ENCODE measurements around the gene TCTN3.
"Not testable (repeated sequence)": the region's sequence is repeated elsewhere in the genome, so short reads cannot be mapped to it uniquely, and the experiment has no call there.

Gene TCTN3

GRCh38 chr10:95675403-95676116 is 18.2 kb downstream of the TCTN3 start:
- no peak for DNase-seq

DNA sequence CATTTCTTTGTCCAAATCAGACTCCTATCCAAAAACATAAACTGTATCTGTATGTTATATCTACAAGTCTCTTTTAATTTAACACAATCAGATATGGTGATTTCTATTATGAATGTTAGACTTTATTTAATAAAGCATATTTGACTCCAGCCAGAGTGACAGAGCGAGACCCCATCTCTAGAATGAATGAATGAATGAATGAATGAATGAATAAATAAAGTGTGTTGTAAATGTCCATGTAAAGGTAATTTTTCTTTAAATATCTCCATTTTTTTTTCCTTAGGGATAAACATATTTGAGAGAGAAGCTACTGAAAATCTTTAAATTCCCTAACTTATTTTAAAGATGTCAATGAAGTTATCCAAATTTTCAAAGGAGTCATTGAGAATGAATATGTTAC is 19.1 kb downstream of the TCTN3 start:
- no peak for DNase-seq

DNA sequence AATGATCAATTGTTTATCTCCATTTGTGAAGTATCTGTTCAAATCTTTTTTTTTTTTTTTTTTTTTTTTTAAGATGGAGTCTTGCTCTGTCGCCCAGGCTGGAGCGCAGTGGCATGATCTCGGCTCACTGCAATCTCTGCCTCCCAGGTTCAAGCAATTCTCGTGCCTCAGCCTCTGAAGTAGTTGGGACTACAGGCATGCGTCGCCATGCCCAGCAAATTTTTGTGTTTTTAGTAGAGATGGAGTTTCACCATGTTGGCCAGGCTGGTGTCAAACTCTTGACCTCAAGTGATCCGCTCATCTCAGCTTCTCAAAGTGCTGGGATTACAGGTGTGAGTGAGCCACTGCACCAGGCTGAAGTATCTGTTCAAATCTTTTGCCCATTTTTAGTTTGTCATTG is 21.1 kb downstream of the TCTN3 start:
- DNase-seq: not testable (repeated sequence)

DNA sequence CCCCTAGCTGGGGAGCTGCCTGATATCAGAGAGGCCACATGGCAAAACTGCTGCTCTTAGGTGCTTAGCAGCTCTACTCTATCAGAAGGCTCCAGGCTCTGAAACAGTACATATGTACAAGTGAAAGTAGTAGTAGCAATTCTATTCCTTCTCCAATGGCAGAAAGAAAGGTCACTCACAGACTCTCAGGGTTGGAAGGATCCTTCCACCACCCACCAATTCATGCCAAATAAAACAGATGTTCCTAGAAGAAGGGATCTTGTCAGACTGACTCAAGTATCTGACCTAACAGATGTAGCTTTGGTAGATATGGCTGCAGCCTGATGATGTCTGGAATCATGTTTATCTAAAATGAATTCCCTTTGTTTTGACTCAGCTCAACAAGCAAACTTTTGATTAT is 29.2 kb downstream of the TCTN3 start:
- DNase-seq: no peak

- no peak for DNase-seq
Observed at GRCh38 chr10:95663496-95663895, 30.2 kb downstream of the TCTN3 start.

- no peak for DNase-seq
Observed at GRCh38 chr10:95661818-95662217, 31.9 kb downstream of the TCTN3 start.

DNA sequence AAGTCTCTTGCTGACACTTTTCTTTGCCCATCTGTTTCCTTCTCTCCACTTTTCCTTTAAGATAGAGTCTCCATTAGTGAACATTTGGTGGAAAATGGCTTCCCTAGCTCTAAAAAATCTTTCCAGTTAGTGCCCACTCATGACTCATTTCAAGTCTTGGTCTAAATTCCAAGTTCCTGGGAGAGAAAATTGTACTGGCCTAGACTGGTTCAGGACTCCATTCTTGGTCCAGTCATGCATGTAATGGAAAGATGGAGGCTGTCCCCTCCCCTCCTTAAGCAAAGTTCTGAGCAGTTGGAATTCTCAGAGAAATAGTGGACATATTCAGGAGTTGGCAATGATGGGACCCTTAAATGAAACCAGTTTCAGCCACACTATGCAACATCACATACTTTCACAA is 33.4 kb downstream of the TCTN3 start:
- no peak for DNase-seq

- DNase-seq: no peak
Observed at GRCh38 chr10:95657250-95657649, 36.5 kb downstream of the TCTN3 start.

GRCh38 chr10:95656291-95657164 is 37.2 kb downstream of the TCTN3 start, which contains the start of gene ALDH18A1:
Gene ALDH18A1, minus strand, starts transcription at chr10:95656711. Its CDS starts 3,334 bp downstream, at chr10:95653377.
- peak; percentile 98 for DNase-seq

DNA sequence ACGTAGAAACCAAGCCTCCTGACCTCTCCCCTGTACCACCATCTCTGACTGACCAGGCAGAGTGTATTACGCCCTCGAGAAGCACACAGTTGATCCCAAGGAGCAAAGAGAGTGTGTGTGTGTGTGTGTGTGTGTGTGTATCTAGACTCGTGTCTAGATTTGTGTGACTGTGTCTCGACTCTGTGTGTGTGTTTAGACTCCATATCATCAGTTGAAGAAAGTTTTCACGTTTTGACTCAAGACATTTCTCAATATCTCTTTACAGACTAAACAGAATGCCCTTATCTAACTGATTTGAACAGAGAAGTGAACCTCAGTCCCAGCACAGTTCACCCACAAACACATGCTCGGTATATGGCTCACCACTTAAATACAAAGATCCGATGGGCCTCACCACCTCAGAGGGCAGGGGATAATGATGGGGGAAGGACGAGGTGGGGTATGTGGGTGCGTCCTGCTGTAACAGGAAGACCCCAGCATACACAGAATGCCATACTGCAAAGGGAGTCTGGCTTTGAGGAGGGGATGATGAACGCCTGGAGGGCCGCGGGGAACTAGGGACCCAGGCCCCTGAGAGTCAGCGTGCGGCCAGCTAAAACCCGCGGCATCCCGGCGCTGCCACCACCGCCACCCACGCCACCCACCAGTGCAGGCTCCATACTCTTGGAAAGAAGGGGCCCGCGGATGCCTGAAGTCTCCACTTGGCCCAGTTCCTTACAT is 38.0 kb downstream of the TCTN3 start:
- DNase-seq: no peak

DNA sequence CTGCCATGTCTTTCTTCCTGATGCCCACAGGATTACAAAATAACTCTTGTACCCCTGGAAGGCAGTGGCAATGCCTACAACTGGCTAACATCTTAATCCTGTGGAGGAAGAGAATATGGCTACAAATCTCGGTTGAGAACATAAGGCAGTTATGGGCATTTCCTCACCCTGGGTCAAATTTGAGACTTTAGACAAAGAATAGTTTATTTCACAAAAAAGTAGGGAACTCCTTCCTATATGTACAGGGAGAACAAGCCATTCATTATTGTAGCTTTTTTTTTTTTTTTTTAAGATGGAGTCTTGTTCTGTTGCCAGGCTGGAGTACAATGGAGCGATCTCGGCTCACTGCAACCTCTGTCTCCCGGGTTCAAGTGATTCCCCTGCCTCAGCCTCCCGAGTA is 39.8 kb downstream of the TCTN3 start:
- no peak for DNase-seq

DNA sequence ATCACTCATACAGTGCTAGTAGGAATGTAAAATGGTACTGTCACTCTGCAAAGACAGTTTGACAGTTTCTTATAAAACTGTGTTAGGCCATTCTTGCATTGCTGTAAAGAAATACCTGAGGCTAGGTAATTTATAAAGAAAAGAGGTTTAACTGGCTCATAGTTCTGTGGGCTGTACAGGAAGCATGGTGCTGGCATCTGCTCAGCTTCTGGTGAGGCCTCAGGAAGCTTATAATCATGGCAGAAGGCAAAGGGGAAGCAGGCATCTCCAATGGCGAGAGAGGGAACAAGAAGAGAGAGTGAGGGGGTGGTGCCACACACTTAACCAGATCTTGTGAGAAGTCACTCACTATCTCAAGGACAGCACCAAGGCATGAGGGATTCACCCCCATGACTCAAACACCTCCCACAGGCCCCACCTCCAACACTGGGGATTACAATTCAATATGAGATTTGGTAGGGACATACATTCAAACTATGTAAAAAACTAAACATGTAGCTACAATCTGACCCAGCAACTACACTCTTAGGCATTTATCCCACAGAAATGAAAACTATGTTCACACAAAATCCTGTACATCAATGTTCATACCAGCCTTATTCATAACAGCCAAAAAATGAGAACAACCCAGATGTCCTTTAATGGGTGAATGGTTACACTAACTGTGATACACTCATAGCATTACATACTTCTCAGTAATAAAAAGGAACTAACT is 42.2 kb downstream of the TCTN3 start:
- DNase-seq: no peak

DNA sequence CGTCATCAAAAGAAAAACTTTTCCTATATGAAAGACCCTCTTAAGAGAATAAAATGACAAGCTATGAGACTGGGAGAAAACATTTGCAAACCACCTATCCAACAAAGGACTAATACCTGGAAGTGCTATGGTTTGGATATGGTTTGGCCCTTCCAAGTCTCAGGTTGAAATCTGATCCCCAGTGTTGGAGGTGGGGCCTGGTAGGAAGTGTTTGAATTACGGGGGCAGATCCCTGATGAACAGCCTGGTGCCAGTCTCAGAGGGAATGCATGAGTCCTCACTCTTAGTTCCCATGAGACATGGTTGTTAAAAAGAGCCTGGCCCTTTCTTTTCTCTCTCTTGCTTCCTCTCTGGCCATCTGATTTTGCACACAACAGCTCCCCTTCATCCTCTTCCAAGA is 43.5 kb downstream of the TCTN3 start:
- no peak for DNase-seq

GRCh38 chr10:95648138-95648537 is 45.6 kb downstream of the TCTN3 start:
- DNase-seq: no peak

GRCh38 chr10:95646160-95646559 is 47.6 kb downstream of the TCTN3 start:
- no peak for DNase-seq

GRCh38 chr10:95644901-95645300 is 48.8 kb downstream of the TCTN3 start:
- DNase-seq: no peak

GRCh38 chr10:95640891-95641315 is 52.8 kb downstream of the TCTN3 start:
- DNase-seq: no peak

DNA sequence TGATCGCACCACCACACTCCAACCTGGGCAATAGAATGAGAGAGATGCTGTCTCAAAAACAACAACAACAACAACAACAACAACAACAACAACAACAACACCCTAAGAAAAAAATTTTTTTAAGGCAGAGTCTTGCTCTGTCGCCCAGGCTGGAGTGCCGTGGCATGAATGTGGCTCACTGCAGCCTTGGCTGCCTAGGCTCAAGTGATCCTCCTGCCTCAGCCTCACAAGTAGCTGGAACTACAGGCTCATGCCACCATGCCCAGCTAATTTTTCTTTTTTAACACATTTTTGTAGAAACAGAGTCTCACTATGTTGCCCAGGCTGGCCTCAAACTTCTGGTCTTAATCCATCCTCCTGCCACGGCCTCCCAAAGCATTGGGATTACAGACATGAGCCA is 55.8 kb downstream of the TCTN3 start:
- no peak for DNase-seq

DNA sequence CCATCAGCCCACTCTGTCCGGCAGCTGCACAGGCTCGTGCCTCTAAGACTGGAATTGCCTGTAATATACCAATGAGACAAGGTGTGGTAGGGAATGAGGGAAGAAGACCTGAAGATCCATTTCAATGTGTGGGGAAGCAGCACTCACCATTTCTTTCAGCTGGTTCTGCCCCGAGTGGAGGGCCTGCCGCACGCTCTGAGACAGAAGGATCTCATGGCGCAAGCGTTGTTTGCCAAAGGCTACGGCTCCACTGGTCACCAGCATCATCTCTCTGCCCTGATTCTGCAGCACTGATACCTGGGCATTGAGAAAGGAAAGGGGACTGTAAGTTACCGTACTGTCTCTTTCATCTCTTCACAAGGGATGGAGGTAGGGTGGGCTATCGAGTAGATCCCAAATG is 56.6 kb downstream of the TCTN3 start:
- no peak for DNase-seq

DNA sequence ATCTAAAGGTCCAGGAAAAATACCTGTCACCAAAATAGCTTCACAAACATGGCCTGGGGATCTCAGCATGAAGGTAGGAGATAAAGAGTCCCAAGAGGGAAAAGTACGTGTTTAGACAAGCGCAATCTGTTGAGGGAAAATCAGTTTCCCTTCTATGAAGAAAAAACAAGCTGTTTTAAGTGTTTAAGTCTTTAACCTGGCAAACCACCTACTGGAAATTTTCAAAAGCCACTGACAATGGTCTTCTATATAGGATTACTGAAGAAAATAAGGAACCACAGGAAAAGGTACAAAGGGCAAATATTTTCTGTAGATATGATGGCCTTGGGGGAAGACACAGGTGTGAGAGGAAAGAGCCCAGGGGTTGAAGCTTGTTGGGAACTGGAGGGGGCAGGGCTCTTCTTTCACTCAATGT is 58.4 kb downstream of the TCTN3 start:
- no peak for DNase-seq

GRCh38 chr10:95628786-95629185 is 64.9 kb downstream of the TCTN3 start:
- no peak for DNase-seq

DNA sequence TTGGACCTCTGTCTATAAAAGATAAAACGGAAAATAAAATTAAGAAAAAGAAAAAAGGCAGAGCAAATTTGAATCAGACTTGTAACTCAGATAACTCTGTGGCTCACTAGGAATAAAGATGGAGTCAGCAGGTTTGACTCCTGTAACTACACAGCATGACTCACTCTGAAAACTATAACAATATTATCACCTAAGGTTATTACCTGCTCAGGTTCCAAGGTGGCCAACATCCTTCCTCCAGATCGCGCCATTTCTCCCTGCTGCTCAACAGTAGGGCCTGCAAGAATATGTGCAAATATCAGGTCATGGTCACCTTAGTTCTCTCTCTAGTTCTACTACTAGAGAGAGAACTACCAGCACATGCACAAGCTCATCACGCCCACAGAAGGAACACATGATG is 67.2 kb downstream of the TCTN3 start:
- DNase-seq: no peak

DNA sequence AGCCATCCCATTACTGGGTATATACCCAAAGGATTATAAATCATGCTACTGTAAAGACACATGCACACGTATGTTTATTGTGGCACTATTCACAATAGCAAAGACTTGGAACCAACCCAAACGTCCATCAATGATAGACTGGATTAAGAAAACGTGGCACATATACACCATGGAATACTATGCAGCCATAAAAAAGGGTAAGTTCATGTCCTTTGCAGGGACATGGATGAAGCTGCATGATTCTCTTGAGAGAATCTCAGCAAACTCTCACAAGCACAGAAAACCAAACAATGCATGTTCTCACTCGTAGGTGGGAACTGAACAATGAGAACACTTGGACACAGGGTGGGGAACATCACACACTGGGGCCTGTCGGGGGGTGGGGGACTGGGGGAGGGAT is 73.3 kb downstream of the TCTN3 start:
- DNase-seq: not testable (repeated sequence)

All from retina (tissue), 1 donor.